WI38 (cell line): ENCODE data around the gene ARHGAP1.
"Not testable (repeated sequence)": the region's sequence is repeated elsewhere in the genome, so short reads cannot be mapped to it uniquely, and the experiment has no call there.

Experiments
- H3K4me3 ChIP-seq: 2 replicates; pipeline ENCODE4 v1.5.1; 2011; ENCODE audit warnings: low read depth, mild to moderate bottlenecking, control low read depth, low read length
- TF ChIP-seq, protein P1 (sequence below): IDR thresholded peaks from 2 replicates; pipeline ENCODE4 v1.5.1; 2012; ENCODE audit warnings: low read depth, mild to moderate bottlenecking, control low read depth, low read length

ARHGAP1 gene

DNA sequence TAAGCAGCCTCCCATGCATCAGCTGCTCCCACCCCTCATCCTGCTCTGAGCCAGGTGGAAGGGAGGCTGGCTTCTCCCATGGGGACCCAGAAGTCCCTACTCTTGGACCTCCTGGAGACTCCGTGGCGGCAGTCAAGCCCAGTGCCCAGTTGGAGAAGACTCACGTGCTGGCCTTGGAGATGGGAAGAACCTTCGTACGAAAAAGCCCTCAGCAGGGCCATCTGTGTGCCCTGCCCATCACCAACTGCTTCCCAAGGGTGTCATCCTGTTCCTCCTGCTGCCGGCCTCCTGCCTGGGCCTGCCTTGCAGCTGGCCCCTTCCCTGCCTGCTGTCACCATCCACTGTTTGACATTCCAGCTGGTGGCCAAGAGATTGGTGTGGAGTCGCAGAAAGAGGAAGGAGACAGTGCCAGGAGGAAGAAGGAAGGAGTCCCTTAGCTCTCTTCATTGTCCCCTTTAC lies 28.0 kb downstream of the ARHGAP1 start:
- TF ChIP-seq, protein P1, sequence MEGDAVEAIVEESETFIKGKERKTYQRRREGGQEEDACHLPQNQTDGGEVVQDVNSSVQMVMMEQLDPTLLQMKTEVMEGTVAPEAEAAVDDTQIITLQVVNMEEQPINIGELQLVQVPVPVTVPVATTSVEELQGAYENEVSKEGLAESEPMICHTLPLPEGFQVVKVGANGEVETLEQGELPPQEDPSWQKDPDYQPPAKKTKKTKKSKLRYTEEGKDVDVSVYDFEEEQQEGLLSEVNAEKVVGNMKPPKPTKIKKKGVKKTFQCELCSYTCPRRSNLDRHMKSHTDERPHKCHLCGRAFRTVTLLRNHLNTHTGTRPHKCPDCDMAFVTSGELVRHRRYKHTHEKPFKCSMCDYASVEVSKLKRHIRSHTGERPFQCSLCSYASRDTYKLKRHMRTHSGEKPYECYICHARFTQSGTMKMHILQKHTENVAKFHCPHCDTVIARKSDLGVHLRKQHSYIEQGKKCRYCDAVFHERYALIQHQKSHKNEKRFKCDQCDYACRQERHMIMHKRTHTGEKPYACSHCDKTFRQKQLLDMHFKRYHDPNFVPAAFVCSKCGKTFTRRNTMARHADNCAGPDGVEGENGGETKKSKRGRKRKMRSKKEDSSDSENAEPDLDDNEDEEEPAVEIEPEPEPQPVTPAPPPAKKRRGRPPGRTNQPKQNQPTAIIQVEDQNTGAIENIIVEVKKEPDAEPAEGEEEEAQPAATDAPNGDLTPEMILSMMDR = no peak
- H3K4me3 ChIP-seq = no peak overlapping the region

DNA sequence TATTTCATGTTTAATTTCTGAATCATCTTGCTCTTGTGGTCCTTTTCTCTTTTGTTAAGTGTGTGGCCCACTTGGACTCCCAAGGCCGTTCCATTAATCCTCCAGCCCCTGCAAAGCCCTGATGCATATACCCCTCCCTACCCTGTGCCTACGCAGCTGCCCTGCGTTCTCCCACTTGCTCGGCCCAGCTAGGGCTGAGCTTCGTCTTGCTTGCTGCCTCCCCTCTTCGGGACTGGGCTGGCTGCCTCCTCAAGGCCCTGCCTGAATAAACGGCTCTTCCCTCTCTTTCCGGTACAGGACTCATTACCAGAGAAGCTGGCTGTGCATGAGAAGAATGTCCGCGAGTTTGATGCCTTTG lies 28.5 kb downstream of the ARHGAP1 start:
- H3K4me3 ChIP-seq = no peak overlapping the region
- TF ChIP-seq, protein P1 = no peak

DNA sequence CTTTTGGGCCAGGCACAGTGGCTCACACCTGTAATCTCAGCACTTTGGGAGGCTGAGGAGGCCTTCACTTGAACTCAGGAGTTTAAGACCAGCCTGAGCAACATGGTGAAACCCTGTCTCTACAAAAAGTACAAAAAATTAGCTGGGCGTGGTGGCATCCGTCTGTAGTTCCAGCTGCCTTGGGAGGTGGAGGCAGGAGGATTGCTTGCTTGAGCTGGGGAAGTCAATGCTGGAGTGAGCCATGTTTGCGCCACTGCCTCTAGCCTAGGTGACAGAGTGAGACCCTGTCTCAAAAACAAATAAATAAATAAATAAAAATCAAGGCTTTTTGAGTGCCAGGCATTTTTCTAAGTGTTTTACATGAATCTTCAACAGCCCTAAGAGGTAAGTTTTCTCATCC lies 29.9 kb downstream of the ARHGAP1 start:
- not testable (repeated sequence) for H3K4me3 ChIP-seq

DNA sequence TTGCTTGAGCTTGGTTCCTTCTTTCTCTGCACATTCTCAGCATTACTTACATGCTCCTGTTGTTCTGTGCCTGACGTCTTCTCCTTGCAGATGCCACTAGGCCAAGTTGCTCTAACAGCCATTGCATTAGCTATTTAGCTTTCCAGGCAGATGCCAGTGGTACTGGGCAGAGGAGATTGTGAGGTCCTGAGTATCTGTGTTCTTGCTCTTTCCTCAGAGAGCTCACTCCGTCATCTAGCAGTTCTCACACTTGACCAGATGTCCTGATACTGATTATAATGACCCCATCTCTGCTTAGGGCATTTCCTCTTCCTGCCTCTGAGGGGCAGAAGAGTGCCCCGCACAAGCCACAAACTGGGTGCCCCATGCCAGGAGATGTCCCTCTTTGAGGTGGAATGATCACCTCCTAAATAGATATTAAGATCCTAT lies 30.7 kb downstream of the ARHGAP1 start:
- TF ChIP-seq, protein P1 = no peak
- no peak overlapping the region for H3K4me3 ChIP-seq

DNA sequence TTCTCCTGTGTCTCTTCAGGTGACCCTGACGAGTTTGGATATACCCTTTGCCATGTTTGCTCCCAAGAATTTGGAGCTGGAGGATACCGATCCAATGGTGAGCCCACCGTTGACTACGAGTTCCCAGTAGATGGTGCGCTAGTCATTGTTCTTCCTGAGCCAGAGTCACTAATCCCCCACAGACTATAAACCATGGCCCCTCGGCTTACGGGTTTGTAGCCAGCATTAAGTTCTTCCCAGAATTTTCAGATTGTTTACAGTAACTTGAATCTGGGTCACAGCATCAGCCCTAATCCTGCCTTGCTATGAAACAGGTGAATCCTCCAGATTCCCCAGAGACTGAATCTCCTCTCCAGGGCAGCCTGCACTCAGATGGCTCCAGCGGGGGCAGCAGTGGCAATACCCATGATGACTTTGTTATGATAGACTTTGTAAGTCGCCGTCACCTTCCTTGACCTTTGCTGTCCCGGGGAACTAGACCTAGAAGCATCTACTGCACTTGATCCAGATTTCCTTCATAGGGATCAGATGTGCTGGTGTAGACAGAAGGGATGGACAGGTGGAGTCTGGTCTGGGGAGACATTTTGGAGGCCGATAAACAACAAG lies 31.8 kb downstream of the ARHGAP1 start:
- TF ChIP-seq, protein P1 = no peak
- no peak overlapping the region for H3K4me3 ChIP-seq

DNA sequence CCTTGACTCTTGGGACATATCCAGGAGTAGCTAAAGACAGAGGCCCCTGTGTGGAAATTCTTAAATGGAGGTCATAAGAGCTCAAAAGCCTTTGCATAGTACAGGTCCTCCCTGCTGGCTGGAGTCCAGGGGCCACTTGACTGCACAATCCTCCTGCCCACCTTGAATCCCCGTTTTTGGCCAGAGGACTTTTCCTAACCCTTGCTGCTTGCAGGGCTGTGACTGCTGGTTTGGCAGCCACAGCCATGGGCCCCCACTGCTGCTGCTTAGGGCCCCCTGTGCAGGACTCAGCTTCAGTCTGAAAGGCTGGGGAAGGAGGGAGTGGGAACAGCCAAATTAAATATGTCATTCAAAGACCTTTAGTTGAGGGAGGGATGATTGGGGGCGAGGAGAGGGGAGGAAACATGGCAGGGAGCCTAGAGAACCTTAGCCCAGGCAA lies 33.4 kb downstream of the ARHGAP1 start:
- no peak overlapping the region for H3K4me3 ChIP-seq
- TF ChIP-seq, protein P1 = no peak

DNA sequence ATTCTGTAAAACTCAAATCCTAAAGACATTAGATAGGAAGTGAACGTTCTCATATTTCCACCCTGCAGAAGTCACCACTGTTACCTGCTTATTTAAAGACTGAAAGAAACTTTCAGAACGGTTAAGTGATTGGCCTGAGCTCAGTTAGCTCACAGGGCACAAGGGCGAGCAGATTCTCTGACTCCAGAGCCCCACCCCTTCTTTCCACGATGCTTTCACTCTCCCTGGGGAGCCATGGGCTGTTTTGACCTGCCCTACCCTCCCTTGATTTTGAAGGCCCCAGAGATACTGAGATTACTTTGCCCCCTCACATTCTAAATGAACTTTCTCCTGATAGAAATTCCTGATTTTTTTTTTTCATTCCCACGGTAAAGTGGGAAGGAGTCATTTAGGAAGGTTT lies 33.9 kb downstream of the ARHGAP1 start:
- TF ChIP-seq, protein P1 = no peak
- no peak overlapping the region for H3K4me3 ChIP-seq

DNA sequence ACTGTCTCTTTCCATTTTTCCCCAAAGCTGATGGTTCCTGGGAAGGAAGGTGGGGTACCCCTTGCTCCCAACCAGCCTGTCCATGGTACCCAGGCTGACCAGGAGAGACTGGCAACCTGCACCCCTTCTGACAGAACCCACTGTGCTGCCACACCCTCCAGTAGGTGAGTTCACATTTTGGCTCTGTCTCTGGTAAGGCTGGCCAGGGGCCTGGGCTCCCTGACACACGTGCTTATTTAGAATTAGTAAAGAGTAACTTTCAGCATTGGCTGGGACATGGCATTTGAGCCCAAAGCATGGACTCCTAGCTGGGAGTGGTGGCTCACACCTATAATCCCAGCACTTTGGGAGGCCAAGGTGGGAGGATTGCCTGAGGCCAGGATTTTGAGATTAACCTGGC lies 35.1 kb downstream of the ARHGAP1 start:
- TF ChIP-seq, protein P1 = no peak
- no peak overlapping the region for H3K4me3 ChIP-seq
